Upper lobe of left lung (tissue), 4 donors: ENCODE results near the gene CA10.

Source experiments
- CTCF ChIP-seq, 6 experiments: fragments of 450-650 bp in 4 of 6; fragments of 200-600 bp in 2 of 6; sonication (generic) in 2 of 6; IDR thresholded peaks; one replicate each; pipeline ENCODE4 v1.5.1; 2016 to 2019; ENCODE audit warnings: antibody characterized with exemption in 6 of 6
- POLR2AphosphoS5 ChIP-seq, 2 donors: sonication (generic); formaldehyde crosslinking; IDR thresholded peaks; one replicate each; pipeline ENCODE4 v1.5.1; 2017; ENCODE audit warnings: antibody characterized with exemption in 2 of 2

GRCh38 chr17:51819341-51820219, 338.9 kb downstream of the CA10 start:
- TF ChIP-seq CTCF (IDR thresholded peaks at IDR 0.05) (no peak), POLR2AphosphoS5 (IDR thresholded peaks at IDR 0.05) (no peak)
